Smooth muscle cell (in vitro differentiated cells): ENCODE measurements around the gene CDPF1. TPM values are rescaled to one million over a fixed set of nuclear protein-coding genes. Genes with fewer than 3 reads are reported as not detected.

Experiments used
- DNase-seq: peaks from one replicate; lab custom pipeline; 2025; ENCODE audit not compliant: unreplicated experiment; lab: John Stamatoyannopoulos, UW
- H2AFZ ChIP-seq: fragments of 200-600 bp; sonication (generic); 2 replicates; pipeline ENCODE4 v1.6.0; 2016; ENCODE audit warnings: antibody characterized with exemption, low read depth, mild to moderate bottlenecking
- H3F3A ChIP-seq: fragments of 200-600 bp; sonication (generic); 2 replicates; pipeline ENCODE4 v1.6.0; 2017; ENCODE audit warnings: antibody characterized with exemption, low read depth
- H3K27ac ChIP-seq: fragments of 200-600 bp; sonication (generic); 2 replicates; pipeline ENCODE4 v1.5.1; 2016; ENCODE audit warnings: low read depth, mild to moderate bottlenecking
- H3K27me3 ChIP-seq: fragments of 200-600 bp; sonication (generic); 2 replicates; pipeline ENCODE4 v1.6.1; 2016; ENCODE audit warnings: low read depth, mild to moderate bottlenecking
- H3K36me3 ChIP-seq: fragments of 200-600 bp; sonication (generic); 2 replicates; pipeline ENCODE4 v1.5.1; 2016; ENCODE audit warnings: low read depth
- H3K4me1 ChIP-seq: fragments of 200-600 bp; sonication (generic); 2 replicates; pipeline ENCODE4 v1.5.1; 2016; ENCODE audit warnings: low read depth
- H3K4me2 ChIP-seq: fragments of 200-600 bp; sonication (generic); 2 replicates; pipeline ENCODE4 v1.6.0; 2016; ENCODE audit warnings: mild to moderate bottlenecking
- H3K4me3 ChIP-seq: fragments of 200-600 bp; sonication (generic); 2 replicates; pipeline ENCODE4 v1.5.1; 2016; ENCODE audit warnings: mild to moderate bottlenecking
- H3K79me2 ChIP-seq: fragments of 200-600 bp; sonication (generic); 2 replicates; pipeline ENCODE4 v1.6.0; 2016; ENCODE audit warnings: low read depth, mild to moderate bottlenecking
- H3K9ac ChIP-seq: fragments of 200-600 bp; sonication (generic); 2 replicates; pipeline ENCODE4 v1.6.0; 2016; ENCODE audit warnings: low read depth
- H3K9me3 ChIP-seq: fragments of 200-600 bp; sonication (generic); replicated peaks from 2 replicates; pipeline ENCODE4 v1.5.1; 2016; ENCODE audit warnings: low read depth
- H4K20me1 ChIP-seq: fragments of 200-600 bp; sonication (generic); 2 replicates; pipeline ENCODE4 v1.6.0; 2016; ENCODE audit warnings: low read depth
- CTCF ChIP-seq: fragments of 200-600 bp; sonication (generic); IDR thresholded peaks from 2 replicates; pipeline ENCODE4 v1.5.1; 2017; ENCODE audit warnings: borderline replicate concordance, mild to moderate bottlenecking, antibody characterized with exemption; ENCODE audit not compliant: insufficient read depth, poor library complexity, severe bottlenecking
- WGBS: methylation state at CpG from one replicate; pipeline ENCODE4 v1.1.7; 2016; ENCODE audit warnings: low lambda C conversion rate; 5-methylcytosine and 5-hydroxymethylcytosine counted together
- polyA plus RNA-seq: library from polyadenylated mRNA; unstranded; fragments of >200 nt; fragmentation: Nextera tagmentation; extraction: Ambion mirVana; gene quantifications from 2 replicates; pipeline ENCODE4 v1.2.1, GENCODE V29; 2016
- total RNA-seq: library from RNA; depleted of rRNA; stranded (reverse); fragments of >200 nt; gene quantifications from 2 replicates; pipeline ENCODE4 v1.2.3, GENCODE V29; 2014

CDPF1 gene
- total and polyA plus RNA-seq, 2 experiments from 2014 or later = 9.6 to 11.6 TPM

- Histone ChIP-seq H3K4me2 (no peak overlapping the region), H3K79me2 (no peaks in the 10 kb centered on the region), H3K9me3 (no peaks in the 10 kb centered on the region), H3K27me3 (no peaks in the 10 kb centered on the region), H3K9ac (no peak overlapping the region), H3K27ac (no peak overlapping the region), H3K4me1 (no peaks in the 10 kb centered on the region), H4K20me1 (no peaks in the 10 kb centered on the region), H3K36me3 (no peaks in the 10 kb centered on the region), H2AFZ (no peak overlapping the region), H3F3A (no peaks in the 10 kb centered on the region), H3K4me3 (no peak overlapping the region)
- no peak for DNase-seq
- 94% methylated on average over 12 of the region's 12 CpGs for WGBS
- no peak for TF ChIP-seq CTCF
Observed at GRCh38 chr22:46237453-46238124, 12.5 kb downstream of the CDPF1 start.

- 97% methylated on average over 12 of the region's 12 CpGs for WGBS
- no peak overlapping the region for H3K9ac ChIP-seq
- no peak for DNase-seq
- no peaks in the 10 kb centered on the region for H3K27me3 ChIP-seq
- H3K4me1 ChIP-seq = no peaks in the 10 kb centered on the region
- no peak overlapping the region for H3K4me3 ChIP-seq
- TF ChIP-seq CTCF = no peak
- no peaks in the 10 kb centered on the region for H3K36me3 ChIP-seq
- no peaks in the 10 kb centered on the region for H3K9me3 ChIP-seq
- H4K20me1 ChIP-seq = no peaks in the 10 kb centered on the region
- no peaks in the 10 kb centered on the region for H3F3A ChIP-seq
- no peak overlapping the region for H3K27ac ChIP-seq
- no peak overlapping the region for H2AFZ ChIP-seq
- H3K4me2 ChIP-seq = no peak overlapping the region
- H3K79me2 ChIP-seq = no peaks in the 10 kb centered on the region
Observed at GRCh38 chr22:46234969-46235368, 15.1 kb downstream of the CDPF1 start.

DNA sequence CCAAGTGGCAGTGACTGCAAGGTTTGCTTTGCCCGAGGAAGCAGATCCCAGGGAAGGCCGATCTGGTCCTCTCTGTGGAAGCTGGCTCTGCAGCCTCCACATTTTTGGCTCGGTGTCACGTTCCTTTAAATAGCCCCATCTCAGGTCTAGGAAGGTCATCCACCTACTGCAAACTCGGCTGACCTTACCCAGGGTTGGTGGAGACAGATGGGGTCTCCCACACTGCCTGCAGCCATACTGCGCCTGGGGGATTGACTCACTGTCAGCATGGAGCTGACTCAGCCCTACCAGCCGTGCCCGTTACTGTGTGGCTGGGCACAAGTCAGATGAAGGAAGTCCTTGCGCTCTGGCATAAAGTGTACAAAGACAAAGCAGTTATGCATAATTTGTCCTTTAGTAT is 16.9 kb downstream of the CDPF1 start:
- Histone ChIP-seq H3K9ac (no peak overlapping the region), H3K79me2 (no peaks in the 10 kb centered on the region), H3K4me3 (no peak overlapping the region), H4K20me1 (no peaks in the 10 kb centered on the region), H2AFZ (no peak overlapping the region), H3K4me2 (no peak overlapping the region), H3K36me3 (no peaks in the 10 kb centered on the region), H3K9me3 (no peaks in the 10 kb centered on the region), H3K27ac (no peak overlapping the region), H3K27me3 (no peaks in the 10 kb centered on the region), H3K4me1 (no peaks in the 10 kb centered on the region), H3F3A (no peaks in the 10 kb centered on the region)
- DNase-seq = no peak
- no peak for TF ChIP-seq CTCF
- 90% methylated on average over 9 of the region's 9 CpGs for WGBS
